GM21381 (cell line): ENCODE measurements around the gene ZNF555.
A peak's percentile ranks its signal among the peaks of the same experiment; 100 is the strongest.
"Not testable (repeated sequence)": the region's sequence is repeated elsewhere in the genome, so short reads cannot be mapped to it uniquely, and the experiment has no call there.

ENCODE experiments used
- ATAC-seq: cut with Tn5 transposase; IDR thresholded peaks from one replicate; pipeline ENCODE4 v1.9.1; 2021; ENCODE audit warnings: mild to moderate bottlenecking, moderate library complexity; ENCODE audit not compliant: unreplicated experiment

Gene ZNF555

DNA sequence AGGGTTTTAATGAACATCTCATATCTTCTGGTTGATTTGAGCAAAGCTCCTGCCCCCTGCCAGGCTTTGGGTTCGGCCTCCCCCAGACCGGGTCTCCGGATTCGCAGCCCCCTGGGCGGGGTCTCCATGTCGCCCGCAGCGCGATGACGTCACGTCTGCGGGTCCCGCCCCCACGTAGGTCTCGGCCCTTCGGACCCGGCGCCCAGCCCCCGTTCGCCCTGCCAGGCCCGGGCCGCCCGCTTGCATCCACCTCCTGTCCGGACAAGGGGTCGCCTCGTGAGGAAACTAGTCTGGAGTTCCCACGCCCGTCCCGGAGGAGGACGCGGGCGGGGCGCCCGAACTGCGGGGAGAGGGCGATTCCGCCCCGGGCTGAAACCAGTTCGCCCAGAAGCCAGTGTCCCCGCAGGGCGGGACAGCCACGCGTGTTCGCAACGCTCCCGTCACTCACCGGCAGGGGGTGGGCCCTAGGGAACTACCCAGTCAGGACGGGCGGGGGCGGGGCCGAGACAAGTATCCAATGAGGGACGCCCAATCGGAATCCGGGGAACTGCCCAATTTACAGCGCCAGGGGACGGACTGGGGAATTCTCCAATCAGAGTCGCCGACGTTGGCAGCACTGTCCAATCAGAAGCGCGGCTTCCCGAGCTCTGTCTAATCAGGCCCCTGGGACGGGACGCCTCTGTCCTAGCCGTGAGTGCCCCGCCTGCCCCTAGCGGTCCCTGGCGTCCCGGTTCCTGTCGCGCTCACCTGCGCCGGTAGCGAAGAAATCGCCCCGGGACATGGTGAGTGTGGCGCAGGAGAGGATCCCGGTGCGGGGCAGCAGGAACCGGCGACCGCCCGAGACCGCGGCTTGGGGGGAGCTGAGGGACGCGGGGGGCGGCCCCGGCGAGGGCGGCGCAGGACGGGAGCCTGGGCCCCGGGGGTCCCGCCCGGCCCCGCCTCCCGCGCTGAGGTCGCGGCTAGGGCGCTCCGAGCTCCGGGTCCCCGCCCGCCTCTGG, at the start of gene ZNF555:
TSS of gene ZNF555 (plus strand) at position 682 of the 998 bp plus-strand sequence. CDS start at position 780, 98 bp downstream.
- peak; percentile 95 for ATAC-seq

DNA sequence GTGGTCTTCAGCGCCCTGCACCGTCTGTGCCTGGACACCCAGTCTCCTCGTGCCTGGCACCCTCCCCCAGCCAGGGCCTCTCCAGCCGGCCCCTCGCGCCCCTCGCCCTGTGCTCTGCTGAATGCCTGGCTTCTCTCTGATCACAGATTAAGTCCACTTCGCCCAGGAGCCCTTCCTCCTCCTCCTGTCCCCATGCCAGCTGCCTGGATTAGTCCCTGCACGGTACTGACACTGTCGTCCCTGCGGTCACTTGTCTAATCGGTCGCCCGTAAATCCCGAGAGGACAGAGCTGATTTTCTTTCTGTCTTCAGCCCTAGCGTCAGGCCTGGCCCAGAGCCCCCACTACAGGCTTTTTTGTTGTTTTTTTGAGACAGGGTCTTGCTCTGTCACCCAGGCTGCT, 49.4 kb upstream of the ZNF555 start:
- ATAC-seq, result no peak

- ATAC-seq, result not testable (repeated sequence)
Observed at GRCh38 chr19:2792666-2793065, 48.6 kb upstream of the ZNF555 start.

DNA sequence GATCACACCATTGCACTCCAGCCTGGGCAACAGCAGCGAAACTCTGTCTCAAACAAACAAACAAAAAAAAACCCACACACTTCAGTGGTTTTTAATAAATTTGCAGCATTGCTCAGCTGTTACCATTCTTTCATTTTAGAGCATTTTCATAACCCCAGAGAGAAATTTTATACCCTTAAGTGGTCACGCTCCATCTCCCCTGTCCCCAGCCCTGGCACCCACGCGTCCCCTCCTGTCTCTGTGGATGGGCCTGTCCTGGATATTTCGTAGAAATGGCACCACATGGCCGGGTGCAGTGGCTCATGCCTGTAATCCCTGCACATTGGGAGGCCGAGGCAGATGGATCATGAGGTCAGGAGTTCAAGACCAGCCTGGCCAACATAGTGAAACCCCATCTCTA, 48.1 kb upstream of the ZNF555 start:
- ATAC-seq, result no peak

DNA sequence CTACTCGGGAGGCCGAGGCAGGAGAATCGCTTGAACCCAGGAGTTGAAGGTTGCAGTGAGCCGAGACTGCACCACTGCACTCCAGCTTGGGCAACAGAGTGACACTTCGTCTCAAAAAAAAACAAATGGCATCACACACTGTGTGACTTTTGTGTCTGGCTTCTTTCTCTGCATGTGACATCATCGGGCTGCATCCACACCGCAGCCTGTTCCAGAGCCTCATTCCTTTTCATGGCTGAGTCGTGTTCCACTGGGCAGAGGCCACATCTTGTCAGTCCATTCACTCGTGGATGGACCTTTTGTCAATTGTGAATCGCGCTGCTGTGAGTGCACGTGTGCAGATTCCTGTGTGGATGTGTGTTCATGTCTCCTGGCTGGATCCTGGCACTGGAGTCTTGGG, 47.7 kb upstream of the ZNF555 start:
- ATAC-seq, result no peak

DNA sequence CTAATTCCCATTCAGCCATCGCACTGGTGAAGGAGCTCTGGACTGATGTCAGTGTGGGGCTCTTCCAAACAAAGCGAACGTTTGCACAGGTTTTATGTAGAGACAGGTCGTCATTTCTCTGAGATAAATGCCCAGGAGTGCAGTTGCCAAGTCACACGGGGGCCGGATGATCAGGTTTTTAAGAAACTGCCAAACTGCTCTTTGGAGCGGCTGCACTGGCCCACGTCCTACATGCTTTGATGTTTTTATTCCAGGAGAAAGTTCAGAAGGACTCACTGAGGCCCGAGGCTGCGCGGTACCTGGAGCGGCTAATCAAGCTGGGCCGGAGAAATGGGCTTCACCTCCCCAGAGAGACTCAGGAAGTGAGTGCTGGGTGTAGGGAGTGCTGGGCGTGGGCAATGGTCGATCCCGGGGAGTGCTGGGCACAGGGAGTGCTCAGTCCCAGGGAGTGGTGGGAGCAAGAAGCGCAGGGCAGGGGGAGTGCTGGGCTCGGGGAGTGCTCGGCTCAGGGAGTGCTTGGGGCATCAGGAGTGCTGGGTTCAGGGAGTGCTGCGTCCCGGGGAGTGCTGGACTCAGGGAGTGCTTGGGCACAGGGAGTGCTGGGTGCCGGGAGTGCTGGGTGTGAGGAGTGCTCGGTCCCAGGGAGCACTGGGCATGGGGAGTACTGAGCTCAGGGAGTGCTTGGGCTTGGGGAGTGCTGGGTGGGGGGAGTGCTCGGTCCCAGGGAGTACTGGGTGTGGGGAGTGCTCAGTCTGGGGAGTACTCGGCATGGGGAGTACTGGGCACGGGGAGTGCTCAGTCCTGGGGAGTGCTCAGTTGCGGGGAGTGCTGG, 45.2 kb upstream of the ZNF555 start:
- no peak for ATAC-seq

- ATAC-seq, result no peak
Observed at GRCh38 chr19:2796659-2797266, 44.5 kb upstream of the ZNF555 start.

- no peak for ATAC-seq
Observed at GRCh38 chr19:2797280-2797679, 44.0 kb upstream of the ZNF555 start.

DNA sequence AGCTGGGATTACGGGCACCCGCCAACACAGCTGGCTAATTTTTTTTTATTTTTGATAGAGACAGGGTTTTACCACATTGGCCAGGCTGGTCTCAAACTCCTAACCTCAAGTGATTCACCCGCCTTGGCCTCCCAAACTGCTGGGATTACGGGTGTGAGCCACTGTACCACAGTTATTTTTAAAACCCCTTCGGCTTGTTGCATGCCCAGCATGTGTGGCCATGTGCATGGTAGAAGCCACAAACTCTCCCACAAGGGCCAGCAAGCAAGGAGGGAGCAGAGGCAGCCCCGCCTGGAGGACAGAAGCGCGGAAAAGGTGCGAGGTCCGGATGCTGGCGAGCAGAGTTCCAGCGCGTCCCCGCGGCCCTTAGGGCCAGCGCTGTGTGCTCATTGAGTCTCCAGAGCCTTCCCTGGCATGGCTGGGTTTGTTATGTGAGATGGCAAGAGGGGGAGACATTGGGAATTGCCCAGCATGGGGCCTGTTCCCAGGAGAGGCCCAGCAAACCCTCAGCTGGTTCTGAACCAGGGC, 43.1 kb upstream of the ZNF555 start:
- ATAC-seq, result no peak

DNA sequence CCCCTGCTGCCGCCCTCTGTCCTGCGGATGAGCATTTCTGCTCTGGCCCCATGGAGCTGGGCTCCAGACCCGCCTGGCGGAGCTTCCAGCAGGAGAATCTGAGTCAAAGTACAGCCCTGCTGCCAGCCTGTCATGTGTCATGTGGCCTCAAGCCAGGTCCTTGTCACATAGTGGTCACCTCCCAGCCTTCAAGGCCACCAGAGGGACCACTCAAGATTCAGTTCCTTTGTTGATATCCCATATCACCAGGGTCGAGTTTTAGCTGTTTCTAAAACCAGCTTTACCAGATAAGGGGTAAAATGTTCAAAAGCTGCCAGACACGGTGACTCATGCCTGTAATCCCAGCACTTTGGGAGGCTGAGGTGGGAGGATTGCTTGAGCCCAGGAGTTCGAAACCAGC, 42.5 kb upstream of the ZNF555 start:
- no peak for ATAC-seq

- ATAC-seq, result no peak
Observed at GRCh38 chr19:2799273-2800020, 41.8 kb upstream of the ZNF555 start.

DNA sequence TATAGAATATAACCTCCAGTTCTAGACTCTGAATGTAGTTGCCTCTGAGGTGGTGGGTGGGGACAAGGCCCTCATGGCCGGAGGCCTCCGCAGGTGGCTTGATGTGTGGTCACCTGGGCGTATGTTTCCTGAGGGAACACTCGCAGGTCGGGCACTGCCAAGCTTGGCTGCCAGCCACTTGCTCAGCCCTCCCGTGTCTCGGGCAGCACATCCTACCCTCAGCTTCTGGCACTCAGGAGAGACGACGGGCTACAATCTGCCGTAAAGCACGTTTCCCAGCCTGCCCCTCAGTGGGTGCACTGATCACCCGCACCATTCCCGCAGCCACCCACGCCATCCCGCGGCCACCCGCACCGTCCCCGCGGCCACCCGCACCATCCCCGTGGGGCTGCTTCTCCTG, 40.8 kb upstream of the ZNF555 start:
- ATAC-seq, result no peak

DNA sequence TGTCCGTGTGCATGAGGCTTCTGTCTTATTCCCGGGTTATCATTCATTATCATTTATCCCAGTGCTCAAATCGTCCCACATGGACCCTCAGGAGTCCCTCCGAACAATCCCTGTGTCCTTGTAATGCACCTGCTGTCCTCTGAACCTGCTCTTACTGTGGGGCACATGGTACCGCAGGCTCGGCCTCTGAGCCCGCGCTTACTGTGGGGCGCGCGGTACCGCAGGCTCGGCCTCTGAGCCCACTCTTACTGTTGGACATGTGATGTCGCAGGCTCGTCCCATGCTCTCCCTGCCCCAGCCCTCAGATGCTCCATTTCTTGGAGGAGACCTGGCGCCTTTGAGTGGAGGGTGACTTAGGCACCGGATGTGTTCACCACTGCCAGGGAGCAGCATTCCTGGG, 38.4 kb upstream of the ZNF555 start:
- ATAC-seq, result no peak

DNA sequence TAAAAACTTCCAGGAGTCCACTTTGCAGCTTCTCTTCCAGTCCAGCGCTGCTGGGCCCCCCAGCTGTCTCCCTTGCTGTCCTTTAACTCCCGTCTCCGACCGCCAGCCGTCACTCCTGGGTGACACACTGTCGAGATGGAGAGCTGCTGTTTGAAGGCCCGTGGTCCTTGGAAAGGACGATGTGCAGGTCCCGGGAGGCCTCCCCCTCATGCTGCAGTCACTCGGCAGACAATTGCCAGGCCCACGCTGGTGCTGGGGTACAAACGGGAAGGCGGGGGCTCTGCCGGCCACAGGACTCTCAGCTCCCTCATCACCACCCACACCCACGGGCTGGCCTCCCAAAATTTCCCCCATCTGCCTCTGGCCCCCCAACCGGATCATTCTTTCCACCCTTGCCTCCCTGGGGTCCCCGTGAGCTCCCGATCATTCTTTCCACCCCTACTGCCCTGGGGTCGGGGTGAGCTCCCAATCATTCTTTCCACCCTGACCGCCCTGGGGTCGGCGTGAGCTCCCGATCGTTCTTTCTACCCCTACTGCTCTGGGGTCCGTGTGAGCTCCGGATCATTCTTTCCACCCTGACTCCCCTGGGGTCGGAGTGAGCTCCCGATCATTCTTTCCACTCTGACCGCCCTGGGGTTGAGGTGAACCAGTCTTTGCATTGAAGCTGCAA, 37.7 kb upstream of the ZNF555 start:
- ATAC-seq, result no peak

DNA sequence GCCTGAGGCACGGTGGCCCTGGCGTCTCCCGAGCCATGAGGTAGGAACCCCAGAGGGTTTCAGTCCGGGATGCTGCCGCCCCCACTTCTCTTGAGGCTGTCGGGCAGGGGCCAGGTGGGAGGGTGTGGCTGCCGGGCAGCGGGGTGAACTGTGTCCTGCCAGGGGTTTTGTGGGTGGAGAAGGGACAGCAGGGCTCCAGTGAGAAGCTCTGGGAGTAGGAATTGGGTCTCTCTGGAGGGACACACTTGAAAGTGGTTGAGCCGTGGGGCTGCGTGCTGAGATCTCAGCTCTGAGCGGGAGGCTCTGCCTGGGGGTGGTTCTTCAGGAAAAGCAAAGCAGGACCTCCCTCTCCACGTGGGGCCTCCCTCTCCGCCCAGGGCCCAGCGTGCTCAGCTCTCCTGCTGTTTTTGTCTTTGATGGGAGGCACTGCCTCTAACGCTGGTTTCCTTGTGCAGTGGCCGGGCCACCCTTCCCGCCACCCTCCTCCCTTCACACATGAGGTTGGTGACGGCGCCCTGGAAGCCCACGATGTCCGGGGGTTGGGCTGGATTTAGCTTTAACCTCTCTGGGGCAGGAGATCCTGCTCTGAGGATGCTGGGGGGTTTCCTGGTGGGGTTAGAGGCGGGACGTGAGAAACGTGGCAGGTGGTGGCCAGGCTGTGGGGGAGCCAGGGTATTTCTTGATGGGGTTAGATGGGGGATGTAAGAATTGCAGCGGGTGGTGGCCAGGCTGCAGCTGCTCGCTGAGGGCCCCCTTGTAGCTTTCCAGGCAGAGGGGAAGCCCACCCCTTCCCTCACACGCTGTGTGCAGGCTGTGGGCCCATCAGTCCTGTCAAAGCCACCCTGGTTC, 36.9 kb upstream of the ZNF555 start:
- ATAC-seq, result no peak

DNA sequence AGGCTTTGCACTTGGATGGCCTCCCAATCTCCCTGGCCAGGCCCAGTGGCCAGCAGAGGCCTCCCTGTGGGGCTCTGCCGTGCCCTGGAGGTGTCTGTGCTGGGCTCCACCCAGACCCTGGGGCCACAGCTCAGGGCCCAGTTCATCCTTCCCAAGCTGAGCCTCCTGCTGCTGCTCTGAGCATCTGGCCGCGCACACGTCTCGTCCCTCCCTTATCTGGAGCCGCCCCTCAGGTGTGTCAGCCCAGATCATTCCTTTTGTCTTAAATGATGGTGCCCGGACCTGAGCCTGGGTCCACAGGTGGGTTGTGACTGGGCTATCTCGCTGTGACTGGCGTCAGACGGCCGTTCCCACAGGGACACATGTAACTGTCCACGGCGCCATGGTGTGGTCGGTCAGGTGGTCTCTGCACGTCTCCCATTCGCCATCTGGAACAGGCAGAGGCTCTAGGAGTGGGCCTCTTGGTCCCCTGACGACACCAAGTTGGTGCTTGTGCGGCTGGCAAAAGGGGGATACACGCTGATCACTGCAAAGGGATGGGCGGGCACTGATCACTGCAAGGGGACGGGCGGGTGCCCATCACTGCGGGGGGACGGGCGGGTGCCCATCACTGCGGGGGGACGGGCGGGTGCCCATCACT, 35.9 kb upstream of the ZNF555 start:
- ATAC-seq, result no peak

- no peak for ATAC-seq
Observed at GRCh38 chr19:2805991-2806649, 35.2 kb upstream of the ZNF555 start.
